NCI-H345 (cell line): ENCODE measurements around the gene EFCAB10.

Experiments
- DNase-seq: peaks from one replicate; lab custom pipeline; 2025; lab: John Stamatoyannopoulos, UW

Gene EFCAB10, protein sequence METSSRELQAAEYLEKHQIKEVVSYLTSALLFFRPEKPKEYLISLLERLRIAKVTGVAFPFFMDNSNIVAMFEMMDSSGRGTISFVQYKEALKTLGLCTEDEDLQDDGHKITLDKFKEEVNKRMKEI

DNA sequence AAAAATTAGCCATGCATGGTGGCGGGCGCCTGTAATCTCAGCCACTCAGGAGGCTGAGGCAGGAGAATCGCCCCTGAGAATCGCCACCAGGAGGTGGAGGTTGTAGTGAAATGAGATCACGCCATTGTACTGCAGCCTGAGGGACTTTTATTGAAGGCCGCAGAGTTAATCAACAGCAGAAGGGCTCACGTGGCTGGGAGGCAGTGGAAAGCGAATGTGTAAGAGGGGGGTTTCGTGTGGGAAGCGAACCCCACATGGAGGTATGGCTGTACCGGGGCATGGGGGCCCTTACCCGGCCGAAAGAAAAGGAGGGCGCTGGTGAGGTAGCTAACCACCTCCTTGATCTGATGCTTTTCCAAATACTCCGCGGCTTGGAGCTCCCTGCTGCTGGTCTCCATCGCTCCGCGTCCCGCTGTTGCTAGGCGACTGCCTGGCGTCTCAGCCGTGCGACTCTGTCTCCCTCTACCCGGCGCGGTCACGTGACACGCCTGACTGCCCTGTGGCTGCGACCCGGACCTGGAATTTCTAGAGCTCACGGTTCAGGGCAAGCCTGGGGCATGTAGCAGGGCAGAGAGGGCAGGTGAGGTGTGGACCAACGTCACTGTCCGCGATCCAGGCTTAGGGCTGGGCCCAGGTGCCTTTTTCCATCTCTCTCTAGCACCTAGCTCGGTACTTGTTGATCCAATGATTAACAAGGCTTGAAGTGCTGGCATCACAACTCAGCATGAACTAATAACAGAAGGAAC, at the start of gene EFCAB10:
Gene EFCAB10 (minus strand): TSS at position 428 of the 746 bp plus-strand sequence. CDS start 30 bp downstream, at position 398.
- DNase-seq, result peak; percentile 84

DNA sequence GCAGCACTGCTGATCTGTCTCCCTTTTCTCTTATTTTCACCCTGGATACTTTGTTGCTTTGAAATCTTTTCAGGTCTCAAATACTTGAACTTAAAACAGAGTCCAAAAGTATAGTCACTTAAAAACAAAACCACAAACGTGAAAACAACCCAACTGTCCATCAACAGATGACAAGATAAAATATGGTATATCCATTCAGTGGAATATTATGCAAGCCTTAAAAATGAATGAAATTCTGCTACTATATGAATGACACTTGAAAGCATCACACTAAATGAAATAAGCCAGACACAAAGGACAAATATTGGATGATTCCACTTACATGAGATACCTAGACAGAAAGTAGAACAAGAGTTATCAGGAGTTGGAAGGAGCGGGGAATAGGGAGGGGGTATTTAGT, 44.7 kb upstream of the EFCAB10 start:
- DNase-seq, result no peak

DNA sequence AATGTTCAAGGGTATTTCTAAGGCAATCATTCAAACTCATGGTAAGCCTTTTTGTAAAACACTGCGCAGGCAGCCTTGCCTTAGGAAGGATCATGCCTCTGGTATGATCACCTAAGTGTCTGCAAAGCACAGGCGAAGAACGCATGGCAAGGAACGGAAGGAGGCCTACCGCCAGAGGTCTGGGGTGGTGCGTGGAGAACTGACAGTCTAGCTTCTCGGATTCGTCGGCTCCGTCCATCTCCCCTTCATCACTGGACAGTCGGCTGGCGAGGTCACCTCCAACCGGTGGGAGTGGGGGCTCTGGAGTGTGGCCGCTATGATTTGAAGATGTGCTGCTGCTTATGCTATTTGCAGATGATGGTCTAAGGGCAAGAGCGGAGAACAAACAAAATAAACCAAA, 42.6 kb upstream of the EFCAB10 start:
- DNase-seq, result no peak

DNA sequence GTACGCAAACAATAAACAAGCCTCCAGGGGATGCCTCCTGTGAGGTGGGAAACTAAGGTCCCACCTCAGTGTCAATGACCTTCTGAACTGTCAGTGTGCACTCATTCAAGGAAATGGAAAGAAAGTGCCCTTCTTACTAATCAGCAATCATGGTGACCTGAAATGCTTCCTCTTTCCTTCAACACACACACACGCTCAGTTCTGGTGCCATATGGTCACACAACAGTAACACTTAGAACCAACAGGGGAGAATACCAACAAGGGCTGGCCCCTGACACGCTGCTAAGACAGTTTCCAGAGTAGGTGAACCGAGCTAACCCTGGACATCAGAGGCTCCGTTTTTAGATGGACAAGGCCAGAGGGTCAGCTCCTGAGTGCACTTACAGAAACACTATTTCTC, 42.1 kb upstream of the EFCAB10 start:
- DNase-seq, result no peak

DNA sequence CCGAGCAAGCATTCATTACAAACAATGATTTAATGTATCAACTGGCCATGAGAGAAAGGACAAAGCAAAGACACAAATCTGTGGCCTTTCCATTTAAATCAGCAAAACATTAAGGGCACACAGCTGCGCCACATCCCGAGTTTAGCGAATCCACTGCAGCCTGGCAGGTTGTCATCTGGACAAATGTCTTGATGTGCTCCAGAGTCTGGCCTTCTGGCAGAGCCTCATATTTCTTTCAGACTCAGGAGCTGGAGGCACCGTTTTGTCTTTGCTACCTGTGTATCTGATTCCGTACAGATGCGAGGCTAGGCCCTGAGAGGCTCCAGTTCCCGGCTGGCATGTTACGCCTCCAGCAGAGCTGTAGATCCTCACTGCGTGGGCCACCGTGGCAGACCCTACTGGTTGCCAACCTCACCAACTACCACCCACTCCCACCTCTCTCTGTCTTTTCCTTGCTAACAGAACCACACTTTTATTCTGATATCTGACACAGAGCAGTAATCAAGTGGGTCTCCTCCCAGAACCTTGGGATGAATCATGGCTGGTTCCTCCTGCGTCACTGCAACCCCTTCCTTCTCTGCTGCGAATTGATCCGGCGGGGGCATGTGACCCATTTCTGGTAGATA, 40.9 kb upstream of the EFCAB10 start:
- DNase-seq, result no peak

DNA sequence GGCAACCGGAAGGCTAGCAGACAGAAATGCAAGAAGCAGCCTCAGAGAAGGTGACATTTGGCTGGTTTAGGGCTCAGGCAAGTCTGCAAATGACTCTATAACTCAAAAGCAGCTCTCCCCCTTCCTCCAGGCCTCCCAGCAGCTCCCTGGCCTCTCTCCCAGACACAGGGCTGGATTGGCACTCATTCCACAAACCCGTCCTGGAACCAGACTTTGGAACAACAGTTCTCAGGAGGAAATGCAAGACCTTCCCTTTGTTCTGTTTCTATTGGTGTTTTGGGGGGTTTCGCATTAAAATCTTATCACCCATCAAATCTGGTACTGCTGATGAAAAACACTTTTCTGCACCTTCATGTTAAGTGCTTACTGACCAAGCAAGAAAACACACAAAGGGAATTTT, 40.3 kb upstream of the EFCAB10 start:
- DNase-seq, result no peak

DNA sequence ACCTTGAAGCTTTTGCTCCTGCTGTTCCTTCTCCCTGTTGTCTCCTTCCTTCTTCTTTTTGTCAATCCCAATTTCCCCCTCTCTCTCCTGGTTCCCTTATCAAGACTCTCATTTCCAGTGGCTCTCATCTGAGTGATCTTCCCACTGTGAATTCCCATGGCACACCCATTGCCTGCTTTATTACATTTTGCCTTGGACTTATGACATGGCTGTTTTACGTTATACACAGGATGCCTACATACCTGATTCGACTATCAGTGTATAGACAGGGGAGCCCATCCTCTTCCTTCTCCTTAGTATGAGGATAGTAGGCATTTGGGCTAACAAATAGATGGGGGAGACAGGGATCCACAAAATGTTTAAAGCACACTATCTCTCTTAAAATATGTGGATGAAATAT, 39.9 kb upstream of the EFCAB10 start:
- no peak for DNase-seq

DNA sequence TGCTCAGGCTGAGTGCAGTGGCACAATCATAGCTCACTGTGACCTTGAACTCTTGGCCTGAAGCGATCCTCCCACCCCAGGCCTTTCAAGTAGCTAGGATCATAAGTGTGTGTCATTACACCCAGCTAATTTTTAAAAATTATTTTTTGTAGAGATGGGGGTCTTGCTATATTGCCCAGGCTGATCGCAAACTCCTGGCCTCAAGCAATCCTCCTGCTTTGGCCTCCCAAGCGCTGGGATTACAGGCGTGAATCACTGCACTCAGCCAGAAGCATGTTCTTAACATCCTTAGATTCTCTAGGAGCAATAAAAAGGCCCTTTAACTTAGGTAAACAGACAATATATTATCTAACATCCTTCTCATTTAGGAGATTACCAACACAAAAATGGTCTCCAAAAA, 38.3 kb upstream of the EFCAB10 start:
- no peak for DNase-seq

DNA sequence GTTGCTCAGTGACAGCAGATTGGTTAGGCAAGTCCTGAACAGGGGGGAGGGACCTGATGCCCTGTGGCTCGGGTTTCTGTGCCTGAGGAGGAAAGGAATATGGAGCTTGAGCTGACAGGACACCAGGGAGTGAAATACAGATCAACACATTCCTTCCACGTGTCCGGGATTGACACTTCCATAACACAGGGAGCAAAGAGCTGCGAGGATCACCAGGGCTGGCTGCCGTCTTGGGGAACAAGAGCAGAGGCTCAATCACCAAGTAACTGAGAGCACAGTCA, 36.7 kb upstream of the EFCAB10 start:
- DNase-seq, result no peak

DNA sequence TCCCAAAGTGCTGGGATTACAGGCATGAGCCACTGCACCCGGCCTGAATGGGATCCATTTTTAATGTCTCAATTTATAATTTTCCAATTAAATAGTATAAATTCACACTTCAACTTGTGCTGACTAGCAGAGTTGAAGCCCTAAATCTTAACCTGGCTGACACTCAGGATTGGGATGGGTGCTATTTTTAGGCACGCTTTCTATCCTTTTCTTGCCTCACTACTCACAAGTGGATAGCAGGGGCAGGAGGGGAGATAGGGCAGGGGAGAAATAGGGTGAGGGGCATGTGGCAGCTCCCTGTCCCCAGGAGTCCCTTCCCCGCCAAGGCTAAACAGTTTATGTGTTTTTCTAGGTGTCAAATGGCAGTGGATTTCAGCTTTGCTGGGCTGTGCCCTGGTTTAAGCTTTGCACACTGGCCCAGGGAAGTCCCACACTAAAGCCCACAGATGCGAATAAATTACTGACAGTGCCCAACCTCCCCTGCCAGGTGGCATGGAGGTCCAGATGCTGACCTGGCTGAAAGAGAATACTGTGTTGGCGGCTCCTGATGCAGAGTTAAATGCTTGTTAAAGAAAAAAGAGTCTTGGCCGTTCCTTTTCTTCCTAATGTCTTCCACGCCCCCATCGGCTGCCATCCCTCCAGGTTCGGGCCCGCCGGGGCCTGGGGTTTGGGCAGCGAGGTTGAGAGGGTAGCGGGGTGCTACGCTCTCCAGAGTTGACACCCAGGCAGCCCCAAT, 36.2 kb upstream of the EFCAB10 start:
- no peak for DNase-seq

DNA sequence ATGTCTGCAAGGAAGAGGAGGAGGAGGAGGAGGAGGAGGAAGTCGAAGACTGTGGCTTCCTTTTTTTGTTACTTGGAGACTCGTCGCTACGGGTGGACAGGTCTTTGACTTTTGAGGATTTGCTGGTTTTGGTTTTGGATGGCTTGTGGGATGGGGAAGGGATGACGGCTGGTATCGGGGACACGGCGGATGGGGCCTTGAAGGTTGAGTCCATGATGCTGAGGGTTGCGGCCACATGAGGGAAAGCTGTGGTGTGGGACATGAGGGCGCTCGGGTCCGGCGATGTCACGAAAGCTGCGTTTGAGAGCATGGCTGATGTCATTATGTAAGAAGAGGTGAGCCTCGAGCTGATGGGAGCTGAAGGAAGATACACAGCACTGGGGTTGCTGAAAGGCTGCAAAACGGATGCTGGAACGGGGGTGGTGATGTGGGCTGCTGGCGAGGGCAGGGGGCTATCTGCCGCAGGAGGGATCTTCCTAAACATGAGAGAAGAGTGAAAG, 33.1 kb upstream of the EFCAB10 start:
- DNase-seq, result no peak

DNA sequence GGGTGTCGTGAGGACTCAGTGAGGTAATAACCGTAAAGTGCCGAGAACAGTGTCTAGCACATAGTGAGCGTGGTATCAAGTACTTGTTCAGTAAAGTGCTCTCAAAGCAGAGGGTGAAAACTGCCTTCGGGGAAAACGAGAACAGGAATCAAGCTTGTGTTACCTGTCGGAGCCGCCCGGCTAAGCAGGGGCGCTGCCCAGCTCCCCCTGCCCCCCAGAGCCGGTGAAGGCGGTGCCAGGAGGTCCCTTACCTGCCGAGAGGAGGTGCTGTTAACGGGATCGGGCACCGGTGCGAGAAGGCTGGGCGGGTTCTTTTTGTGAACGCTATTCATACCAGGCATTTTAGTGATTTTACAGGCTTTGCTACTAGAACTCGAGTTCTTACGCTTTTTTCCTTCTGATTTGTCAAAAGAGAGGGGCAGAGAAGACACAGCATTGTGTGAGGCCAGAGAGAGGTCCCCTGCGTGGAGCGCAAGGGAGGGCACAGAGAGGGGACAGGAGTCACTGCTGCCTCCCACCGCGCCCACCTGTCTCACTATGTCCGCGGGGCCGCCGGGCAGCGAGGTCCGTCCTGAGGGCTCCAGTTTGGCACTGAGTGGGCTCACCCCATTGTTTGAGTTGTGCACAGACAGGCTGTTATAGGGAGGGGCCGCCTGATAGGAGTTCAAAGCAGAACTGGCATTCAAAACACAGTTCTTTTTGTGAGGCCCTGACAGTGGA, 32.5 kb upstream of the EFCAB10 start:
- no peak for DNase-seq

DNA sequence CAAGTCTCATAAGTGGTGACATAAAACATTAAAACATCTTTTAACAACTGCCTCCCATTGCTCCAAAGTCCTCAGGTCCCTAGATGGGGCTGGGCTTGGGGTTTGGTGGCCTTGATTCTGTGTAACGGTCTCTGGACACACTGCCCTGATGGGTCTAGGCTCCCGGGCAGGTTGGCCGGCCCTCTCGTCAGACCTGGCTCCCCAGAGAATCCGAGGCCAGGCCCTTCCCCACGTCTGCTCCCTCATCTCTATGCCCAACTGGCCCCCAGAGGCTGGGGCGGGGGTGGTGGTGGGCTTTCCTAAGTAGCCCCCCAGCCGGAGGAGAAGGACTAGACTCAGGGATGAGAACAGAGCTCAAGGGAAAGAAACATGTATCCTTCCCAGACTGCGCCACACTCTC, 31.5 kb upstream of the EFCAB10 start:
- no peak for DNase-seq

DNA sequence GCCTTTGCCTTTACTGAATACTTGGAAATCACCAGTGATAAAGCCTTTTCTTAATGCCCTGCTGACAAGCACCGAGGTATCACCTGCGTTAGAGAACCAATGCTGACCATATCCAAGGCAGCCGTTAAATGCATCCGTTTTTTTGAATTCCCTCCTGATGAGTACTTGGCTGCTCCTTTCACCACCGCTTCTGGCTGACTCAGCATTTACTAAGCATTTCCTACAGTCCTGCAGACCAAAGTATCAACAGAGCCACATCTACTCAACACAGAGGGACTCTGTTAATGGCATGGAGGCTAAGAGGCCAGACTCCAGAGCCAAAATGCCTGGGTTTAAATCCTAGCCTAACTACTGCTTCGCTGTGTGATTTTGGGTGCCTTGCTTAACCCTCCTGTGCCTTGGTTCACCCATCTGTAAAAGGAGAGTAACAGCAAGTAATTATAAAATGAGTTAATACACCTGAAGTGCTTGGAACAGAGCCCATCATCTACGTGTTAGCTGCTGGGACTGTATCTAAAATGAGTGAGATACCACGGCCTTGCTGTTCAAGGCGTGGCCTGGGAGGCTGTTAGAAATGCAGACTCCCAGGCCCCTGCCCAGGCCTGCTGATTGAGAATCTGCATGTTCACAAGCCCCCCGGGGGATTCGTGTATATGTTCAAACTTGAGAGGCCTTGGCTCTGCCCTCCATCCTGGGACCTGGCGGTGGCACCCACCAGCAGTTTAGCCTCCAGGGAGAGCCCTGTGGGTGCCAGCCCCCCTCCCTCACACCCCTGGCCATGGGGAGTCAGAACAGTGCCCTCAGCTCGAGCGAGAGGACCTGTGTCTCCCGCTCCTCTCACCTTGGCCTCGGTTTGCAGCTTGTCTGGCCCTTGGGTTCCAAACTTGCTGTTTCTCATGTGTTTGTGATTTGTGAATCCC, 30.8 kb upstream of the EFCAB10 start:
- no peak for DNase-seq

DNA sequence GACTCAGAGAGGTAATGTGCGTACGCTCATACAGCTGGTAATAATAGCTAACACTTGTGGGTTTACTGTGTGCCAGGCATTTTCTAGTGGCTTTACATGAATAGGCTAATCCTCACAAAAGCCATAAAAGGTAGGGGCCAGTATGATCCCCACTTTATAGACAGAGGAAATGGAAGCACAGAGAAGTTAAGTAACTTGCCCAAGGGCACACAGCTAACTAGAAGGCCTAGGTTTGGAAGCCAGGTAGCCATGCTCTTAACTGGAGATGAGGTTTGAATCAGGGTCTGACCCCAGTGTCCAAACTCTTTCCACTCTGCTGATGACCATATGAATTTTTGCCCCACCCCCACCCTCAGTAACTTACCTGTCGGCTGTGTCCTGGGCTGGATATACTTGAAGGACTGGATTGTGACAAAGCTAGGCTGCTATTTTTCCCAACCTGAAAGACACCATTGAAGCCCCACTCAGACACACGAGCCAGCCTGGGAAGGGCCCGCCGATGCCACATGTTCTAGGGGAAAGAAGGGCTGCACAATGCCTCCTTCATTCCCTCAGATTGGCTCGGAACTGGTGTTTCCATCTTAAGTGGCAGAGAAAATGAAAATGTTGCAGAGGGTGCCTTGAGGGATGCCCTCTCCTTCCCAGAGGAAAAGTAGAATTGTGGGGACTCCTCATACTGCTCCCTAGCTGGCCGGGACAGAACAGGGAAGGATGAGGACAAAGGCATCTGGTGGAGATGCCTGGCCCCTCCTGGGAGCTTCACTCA, 29.1 kb upstream of the EFCAB10 start:
- no peak for DNase-seq

DNA sequence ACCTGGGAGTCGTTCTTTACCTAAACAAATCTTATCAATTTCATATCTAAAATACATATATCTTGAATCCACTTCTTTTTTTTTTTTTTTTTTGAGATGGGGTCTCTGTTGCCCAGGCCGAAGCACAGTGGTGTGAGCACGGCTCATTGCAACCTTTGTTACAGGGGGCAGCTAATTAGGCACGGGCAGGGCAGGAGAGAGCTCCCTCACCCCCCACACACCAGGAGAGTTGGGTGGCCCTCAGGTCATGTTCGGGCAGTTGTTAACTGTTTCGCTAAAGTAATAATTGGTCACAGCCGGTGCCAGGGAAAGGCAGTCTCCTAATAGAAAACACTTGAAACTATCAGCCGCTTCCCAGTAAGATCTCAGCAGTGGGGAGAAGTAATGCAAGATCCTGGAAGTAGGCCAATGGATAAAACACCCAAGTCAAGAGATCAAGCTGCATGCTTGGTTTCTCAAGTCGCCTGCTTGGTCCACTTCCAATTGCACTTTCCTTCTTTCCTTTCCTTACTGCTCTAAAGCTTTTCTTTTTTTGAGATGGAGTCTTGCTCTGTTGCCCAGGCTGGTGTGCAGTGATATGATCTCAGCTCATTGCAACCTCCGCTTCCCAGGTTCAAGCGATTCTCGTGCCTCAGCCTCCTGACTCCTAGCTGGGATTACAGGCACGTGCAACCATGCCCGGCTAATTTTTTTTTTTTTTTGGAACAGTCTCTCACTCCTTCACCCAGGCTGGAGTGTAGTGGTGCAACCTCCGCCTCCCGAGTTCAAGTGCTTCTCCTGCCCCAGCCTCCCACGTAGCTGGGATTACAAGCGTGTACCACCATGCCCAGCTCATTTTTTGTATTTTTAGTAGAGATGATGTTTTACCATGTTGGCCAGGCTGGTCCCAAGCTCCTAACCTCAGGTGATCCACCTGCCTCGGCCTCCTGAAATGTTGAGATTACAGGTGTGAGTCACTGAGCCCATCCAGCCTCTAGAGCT, 21.3 kb upstream of the EFCAB10 start:
- DNase-seq, result no peak

DNA sequence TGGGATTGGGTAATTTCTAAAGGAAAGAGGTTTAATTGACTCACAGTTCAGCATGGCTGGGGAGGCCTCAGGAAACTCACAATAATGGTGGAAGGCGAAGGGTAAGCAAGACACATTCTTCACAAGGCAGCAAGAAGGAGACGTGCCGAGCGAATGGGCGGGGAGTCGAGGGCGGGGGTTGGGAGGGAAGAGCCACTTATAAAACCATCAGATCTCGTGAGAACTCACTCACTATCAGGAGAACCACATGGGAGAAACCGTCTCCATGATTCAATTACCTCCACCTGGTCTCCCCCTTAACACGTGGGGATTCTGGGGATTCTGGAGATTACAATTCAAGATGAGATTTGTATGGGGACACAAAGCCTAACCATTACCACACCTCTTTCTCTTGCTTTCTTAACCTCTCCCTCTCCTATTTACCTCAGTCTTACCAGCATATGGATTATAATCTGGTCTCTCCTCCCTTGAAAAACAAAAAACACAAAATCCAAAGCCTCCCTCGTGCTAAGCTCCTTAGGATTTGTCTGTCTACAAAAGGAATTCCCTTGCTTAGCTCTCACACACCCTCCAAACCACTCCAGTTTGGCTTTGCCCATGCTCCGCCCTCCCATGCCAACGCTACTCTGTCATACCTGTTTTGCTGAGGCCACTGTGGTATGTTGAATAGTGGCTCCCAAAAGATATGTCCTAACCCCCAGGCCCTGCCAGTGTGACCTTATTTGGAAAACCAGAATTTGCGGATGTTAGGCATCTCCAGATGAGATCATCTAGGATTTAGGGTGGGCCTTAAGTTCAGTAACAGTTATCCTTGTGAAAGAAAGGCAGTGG, 19.6 kb upstream of the EFCAB10 start:
- no peak for DNase-seq

DNA sequence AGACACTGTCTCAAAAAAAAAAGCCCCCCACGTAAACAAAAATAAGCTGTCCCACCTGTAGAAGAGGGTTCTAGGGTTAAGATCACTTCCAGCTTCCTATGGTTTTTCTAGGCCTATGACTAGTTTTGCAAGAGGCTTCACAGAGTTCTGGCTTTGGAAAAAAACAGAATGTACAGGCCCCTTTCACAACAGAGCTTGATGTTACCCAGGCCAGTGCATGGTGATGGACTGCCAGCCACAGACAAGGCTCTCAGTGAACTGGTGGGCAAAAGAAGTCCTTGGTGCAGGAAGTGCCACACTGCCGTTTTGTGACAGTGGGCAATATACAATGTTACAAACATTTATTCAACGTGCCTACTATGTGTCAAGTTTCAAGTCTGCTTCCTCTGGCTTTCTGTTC, 18.3 kb upstream of the EFCAB10 start:
- no peak for DNase-seq
